ENCODE measurements around the gene CTDP1.

Gene CTDP1

DNA sequence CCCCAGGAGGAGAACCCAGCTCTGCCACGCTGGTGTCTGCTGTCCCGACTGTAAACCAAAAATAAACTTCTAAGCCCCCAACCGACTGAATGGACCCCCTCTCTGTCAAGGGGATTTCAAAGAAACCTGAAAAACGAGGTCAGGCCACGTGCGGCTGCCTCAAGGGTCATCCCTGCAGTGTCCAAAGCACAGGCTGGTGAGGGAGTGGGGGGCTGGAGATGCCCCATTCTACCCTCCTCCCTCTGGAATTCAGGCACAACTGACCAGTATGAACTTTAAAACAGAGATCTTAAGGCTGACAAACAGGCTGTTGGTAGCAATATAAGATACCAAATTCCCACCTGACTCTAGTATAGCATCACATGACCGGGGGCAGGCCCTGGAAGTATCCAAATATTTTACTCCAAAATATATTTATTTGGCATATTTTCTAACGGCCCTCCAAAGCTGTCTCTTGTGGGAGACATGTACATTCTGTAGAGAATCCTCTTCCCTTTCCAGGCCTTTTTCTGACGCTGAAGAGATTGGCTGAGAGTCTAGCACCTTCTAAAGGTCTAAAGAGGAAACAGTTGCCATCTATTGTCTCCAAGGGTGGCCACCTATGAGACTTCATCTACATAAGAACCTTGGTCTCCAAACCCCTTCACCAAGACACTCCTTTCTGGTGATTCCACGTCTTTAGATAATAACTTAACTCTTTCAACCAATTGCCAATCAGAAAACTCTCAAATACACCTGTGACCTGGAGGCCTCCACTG lies 40.4 kb upstream of the CTDP1 start:
- in situ Hi-C loops (cut with MboI; ENCODE audit: low sequenced_read_pairs, unreplicated experiment) = no loop called here
- no peak for DNase-seq (ENCODE audit: low spot score)
- TF ChIP-seq, protein P1, sequence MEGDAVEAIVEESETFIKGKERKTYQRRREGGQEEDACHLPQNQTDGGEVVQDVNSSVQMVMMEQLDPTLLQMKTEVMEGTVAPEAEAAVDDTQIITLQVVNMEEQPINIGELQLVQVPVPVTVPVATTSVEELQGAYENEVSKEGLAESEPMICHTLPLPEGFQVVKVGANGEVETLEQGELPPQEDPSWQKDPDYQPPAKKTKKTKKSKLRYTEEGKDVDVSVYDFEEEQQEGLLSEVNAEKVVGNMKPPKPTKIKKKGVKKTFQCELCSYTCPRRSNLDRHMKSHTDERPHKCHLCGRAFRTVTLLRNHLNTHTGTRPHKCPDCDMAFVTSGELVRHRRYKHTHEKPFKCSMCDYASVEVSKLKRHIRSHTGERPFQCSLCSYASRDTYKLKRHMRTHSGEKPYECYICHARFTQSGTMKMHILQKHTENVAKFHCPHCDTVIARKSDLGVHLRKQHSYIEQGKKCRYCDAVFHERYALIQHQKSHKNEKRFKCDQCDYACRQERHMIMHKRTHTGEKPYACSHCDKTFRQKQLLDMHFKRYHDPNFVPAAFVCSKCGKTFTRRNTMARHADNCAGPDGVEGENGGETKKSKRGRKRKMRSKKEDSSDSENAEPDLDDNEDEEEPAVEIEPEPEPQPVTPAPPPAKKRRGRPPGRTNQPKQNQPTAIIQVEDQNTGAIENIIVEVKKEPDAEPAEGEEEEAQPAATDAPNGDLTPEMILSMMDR (IDR thresholded peaks at IDR 0.05; ENCODE audit: borderline replicate concordance, control extremely low read depth, extremely low read depth, insufficient read depth, missing control alignments) = no peak

GRCh38 chr18:79640064-79640672 lies 39.4 kb upstream of the CTDP1 start:
- no peak for DNase-seq (ENCODE audit: low spot score)
- TF ChIP-seq, protein P1 (IDR thresholded peaks at IDR 0.05; ENCODE audit: borderline replicate concordance, control extremely low read depth, extremely low read depth, insufficient read depth, missing control alignments) = no peak
- in situ Hi-C loops (cut with MboI; ENCODE audit: low sequenced_read_pairs, unreplicated experiment) = loop anchor here (5.0 to 10.0 kb wide), 2 partner anchors 105 to 258 kb away; no protein-coding TSS in a partner anchor

DNA sequence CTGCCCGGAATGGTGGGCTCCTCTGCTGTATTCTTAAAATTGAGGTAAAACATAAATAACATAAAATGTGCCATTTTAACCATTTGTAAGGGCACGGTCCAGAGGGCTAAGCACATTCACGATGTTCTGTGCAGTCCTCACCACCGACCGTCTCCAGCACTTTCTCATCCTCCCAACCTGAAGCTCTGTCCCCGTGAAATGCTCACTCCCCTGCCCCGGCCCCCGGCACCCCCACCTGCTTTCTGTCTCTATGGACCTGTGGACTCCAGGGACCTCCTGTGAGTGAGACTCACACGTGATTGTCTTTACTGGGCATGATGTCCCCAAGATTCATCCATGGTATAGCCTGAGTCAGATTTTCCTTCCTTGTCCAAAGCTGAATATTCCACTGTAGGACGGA lies 38.7 kb upstream of the CTDP1 start:
- in situ Hi-C loops (cut with MboI; ENCODE audit: low sequenced_read_pairs, unreplicated experiment) = loop anchor here (5.0 to 10.0 kb wide), 2 partner anchors 106 to 259 kb away; no protein-coding TSS in a partner anchor
- TF ChIP-seq, protein P1 (IDR thresholded peaks at IDR 0.05; ENCODE audit: borderline replicate concordance, control extremely low read depth, extremely low read depth, insufficient read depth, missing control alignments) = no peak
- DNase-seq (ENCODE audit: low spot score) = no peak

DNA sequence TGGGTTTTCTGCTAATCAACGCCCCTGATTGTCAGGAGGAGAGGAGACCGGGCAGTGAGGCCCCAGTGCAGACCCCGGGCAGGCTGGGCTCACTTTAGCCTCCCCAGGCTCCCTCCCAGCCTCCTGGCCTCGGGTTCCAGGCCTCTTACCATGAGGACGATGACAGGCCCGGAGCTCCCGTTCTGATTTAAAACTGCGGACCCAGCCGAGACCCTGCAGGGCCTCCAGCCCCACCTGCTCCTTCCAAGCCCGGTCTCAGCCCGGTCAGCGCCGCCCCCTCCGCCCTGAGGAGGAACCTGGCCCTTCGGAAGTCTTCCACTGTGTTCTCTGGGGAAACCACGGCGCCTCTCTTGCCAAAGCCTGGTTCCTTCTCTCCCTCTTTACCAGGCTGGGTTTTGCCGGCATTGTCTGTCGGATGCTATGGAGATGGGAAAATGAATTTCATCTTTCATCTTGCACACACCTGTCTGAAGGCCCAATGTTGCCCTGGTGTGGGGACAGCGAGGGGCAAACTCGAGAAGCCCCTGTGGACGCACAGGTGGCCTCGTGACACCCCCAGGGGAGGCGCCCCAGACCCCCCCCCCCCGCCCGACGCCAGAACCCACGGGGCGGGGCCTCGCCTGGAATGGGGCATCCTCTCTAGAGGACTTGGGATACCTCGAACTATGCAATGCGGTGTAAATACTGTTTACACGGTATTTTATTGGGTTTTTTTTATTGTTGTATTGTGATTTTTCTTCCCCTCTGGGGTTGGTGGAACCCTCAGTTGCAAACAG lies 37.7 kb upstream of the CTDP1 start:
- DNase-seq (ENCODE audit: low spot score) = no peak
- in situ Hi-C loops (cut with MboI; ENCODE audit: low sequenced_read_pairs, unreplicated experiment) = loop anchor here (5.0 to 10.0 kb wide), 2 partner anchors 107 to 260 kb away; no protein-coding TSS in a partner anchor
- TF ChIP-seq, protein P1 (IDR thresholded peaks at IDR 0.05; ENCODE audit: borderline replicate concordance, control extremely low read depth, extremely low read depth, insufficient read depth, missing control alignments) = no peak

GRCh38 chr18:79642626-79643025 lies 37.0 kb upstream of the CTDP1 start:
- TF ChIP-seq, protein P1 (IDR thresholded peaks at IDR 0.05; ENCODE audit: borderline replicate concordance, control extremely low read depth, extremely low read depth, insufficient read depth, missing control alignments) = no peak
- in situ Hi-C loops (cut with MboI; ENCODE audit: low sequenced_read_pairs, unreplicated experiment) = loop anchor here (5.0 to 10.0 kb wide), 2 partner anchors 108 to 260 kb away; no protein-coding TSS in a partner anchor
- no peak for DNase-seq (ENCODE audit: low spot score)

Data from GM13976 (cell line).